GF-D8 (cell line): ENCODE measurements around the gene ATP6V0E1.

Source experiments
- DNase-seq: peaks from one replicate; lab custom pipeline; 2025; lab: John Stamatoyannopoulos, UW

Gene ATP6V0E1

DNA sequence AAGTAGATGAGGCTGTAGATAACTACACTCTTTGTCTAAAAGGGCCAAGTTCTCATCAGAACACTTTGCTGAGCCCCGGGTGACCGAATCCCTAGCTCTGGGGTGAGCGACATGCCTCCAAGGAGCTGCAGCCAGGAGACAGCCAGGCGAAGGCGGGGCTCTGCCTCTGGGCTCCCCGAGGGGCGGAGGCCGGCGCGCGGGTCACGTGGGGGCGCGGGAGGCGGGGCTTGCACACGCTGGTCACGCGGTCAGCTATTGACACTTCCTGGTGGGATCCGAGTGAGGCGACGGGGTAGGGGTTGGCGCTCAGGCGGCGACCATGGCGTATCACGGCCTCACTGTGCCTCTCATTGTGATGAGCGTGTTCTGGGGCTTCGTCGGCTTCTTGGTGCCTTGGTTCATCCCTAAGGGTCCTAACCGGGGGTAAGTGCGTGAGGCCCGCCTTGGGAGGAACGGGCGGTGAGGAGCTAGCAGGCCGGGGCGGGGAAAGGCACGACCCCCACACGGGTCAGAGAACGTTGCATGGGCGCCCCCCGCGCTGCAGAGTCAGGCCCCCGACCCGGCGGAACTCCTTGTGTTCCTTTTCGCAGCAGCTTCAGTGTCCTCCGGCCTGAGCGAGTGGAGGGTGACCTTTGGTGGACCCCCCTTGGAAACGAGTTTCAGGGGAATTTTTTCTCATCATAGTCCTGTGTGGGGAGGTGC is at the start of gene ATP6V0E1:
TSS of gene ATP6V0E1 (plus strand) at position 230 of the 702 bp plus-strand sequence. CDS start at position 320, 90 bp downstream.
- DNase-seq = peak; percentile 76

DNA sequence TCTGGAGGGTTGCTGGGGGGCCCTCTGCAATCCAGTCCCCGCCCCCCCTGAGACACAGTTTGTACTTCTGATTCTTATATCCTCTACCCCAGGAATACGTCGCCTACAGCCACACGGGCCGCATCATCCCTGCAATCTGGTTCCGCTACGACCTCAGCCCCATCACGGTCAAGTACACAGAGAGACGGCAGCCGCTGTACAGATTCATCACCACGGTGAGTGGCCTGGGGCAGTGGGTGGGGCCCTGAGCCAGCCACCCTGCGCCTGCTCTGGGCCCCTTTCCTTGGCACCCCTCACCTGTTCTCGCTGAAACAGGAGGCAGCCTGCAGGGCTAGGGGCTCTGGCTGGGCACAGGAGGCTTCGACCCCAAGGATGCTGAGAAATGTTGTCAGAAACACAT is 48.5 kb upstream of the ATP6V0E1 start:
- DNase-seq = no peak

DNA sequence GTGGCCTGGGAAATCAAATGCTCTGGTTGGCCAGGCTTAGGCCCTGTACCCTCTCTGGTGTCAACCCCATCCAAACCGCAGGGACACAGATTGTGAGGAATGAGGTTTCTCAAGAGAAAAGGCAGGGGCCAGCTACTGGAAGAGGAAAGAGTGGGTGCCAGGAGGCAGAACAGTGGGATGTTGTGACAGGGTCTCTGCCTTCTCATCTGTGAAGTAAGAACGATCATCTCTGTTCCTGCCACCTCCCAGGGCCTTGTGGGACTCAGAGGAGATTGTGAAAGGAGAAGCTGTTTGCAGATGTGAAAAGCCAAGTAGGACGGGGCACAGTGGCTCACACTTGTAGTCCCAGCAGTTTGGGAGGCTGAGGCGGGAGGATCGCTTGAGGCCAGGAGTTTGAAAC is 47.2 kb upstream of the ATP6V0E1 start:
- DNase-seq = no peak

DNA sequence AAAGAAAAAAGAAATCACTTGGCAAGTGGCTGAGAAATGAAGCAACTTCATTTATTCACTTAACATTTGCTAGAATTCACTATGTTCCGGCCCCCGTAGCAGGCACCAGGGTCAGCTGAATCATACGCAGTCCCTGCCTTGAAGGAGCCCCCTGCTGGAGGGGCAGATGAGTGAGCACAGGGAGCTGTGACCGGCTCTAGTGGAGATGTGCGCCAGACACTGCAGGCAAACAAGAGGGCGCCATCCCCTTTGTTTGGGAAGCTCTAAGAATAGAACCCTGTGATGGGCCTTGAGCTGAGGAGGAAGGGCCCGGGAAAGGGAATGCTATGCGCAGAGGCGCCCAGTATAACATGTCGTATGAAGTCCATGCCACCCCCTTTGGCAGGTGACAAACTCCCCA is 44.5 kb upstream of the ATP6V0E1 start:
- no peak for DNase-seq

DNA sequence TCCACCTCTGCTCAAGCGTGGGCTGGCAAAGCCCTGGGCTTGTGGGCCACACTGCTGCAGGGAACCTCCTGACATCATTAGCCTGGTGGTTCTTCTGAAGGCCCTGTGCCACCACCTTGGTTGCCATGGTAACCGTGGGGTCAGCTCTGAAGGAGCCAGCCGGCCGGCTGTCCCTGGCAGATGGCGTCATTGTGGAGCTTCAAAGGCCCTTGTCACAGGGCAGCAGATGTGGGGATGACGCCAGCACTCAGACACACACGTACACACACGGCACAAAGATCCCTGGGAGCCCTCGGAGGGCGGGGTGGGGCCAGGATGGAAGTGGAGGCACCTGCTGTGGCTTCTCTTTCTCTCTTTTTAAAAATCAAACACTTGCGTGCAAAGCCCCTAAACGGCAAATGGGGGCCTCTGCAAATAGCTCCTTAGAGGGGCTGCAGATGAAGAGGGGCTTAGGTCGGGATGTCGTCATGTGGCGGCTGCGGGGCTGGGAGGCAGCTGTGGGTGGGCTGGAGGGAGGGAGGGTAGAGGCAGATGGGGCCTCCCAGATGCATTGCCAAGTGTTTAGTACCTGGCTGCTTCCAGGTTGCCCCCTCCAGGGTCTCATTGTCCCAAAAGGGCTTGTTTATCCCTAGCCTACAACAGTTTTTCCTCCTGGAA is 43.8 kb upstream of the ATP6V0E1 start:
- no peak for DNase-seq

DNA sequence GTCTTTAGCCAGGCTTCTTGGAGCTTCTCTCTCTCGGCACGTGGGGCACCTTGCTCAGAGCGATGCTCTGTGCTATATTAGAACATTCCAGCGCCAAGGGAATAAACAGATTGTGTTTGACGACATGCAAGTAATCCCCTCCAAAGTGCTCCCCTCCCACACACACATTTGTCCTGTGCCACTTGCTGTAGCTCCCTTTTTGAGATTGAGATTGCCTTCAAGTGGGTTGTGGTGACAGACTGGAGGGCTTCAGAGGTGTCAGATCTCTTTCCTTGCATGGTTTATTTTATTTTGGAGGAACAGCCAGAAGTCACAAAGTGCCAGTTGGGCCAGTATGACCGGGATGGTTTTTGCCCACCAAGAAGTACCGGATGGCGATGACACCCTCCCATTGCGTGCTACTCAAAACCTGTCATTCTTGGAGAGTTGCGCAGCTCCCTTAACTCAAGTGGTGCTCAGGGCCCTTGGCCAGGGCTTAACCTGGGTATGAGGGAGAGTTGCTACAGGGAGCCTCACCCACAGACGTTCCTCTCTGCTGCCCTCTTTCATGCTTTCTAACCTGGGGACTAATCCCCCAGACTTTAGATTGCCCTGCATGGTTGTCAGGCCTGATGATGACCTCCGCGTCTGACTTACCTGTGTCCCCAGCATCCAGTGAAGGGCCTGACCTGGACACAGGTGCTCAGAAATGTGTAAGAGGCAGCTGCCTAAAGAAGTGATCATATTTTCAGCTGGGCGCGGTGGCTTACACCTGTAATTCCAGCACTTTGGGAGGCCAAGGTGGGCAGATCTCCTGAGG is 43.1 kb upstream of the ATP6V0E1 start:
- DNase-seq = no peak

DNA sequence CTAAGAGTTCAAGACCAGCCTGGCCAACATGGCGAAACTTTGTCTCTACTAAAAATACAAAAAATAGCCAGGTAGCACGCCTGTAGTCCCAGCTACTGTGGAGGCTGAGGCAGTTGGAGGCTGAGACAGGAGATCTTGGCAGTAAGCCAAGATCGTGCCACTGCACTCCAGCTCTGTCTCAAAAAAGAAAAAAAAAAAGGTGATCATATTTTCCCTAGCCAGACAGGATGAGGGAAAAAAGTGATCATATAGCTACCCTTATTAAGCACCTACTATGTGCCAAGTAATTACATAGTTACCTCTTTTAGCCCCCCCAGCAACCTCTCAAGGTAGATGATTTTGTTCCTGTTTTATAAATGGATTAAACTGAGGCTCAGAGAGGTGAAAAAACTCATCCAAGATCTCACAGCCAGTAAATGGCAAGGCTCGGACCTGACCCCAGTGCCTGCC is 42.5 kb upstream of the ATP6V0E1 start:
- DNase-seq = no peak

DNA sequence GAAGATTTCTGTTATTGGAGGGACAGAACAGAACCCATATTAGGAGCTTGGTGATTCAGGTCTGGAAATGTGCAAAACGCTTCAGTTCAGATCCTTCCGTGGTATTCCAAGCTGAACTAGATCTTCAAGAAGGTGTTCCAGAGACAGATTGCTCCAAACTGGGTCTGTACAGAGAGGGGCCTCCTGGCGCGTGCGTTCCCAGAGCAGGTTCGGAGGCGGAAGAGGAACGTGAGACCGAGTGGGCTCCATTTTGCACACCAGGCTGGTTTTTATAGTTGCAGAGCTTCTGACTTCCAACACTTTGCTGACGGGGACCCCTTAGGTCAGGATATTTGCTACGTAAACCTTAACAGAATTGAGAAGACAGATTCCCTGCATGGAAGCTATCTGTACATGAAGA is 41.0 kb upstream of the ATP6V0E1 start:
- no peak for DNase-seq

DNA sequence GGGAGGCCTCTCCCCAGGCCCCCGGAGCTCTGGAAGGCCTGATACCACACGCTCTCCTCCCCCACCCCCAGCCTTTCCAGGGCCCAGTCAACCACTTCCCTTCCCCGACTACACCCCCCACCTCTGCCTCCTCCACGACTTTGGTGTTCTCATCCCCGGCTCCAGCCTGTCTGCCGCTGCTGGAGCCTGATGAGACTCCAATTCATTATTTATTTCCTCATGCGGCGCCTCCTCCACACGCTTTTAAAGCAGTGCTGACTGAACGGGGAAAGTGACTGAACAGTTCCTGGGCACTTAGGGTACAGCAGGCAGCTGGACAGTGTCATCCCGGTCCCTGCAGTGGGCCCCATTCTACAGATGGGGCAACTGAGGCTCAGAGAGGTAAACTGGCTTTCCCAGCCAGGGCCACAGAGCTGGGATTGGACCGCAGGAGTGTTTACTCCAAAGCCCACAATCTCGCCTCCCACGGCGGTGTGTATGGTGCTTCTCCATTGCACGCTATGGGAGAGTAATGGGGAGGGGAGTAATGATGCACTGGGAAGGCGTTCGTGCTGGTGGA is 40.2 kb upstream of the ATP6V0E1 start:
- no peak for DNase-seq

DNA sequence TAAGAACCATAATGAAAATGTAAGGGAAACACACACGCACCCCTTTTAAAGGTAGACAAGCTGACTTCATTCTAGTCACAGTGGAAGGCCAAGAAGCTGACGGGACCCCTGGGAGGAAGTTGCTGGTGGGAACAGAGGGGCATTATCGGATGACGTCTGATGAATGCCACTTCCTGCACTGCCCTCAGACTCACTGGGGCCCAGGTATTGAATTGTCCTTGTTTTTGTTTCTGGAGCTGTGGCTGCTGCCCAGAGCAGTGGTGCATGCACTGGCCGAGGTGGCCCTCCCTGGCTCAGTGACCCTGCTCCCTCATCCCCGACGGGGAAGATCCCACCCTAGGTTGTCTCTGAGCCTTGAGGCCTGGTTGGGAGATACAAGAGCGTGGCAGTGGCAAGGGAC is 39.7 kb upstream of the ATP6V0E1 start:
- DNase-seq = no peak

DNA sequence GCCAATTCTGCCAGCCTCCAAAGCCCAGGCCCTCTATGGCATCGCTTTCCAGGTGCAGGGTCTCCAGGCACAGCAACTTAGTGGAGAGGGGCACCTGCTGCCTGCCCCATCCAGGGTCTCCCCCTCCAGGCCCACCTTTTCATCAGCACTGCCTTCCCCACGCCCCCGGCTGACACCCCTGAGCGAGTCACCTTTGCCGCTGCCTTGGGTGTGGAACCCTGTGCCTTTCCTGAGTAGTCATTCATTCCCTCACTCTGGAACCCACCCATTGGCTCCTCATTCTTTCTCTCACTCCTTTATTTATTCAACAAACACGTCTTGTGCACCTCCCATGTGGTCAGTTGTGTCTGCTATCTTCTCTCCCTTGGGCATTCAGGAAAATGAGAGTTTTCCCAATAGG is 38.8 kb upstream of the ATP6V0E1 start:
- DNase-seq = no peak

DNA sequence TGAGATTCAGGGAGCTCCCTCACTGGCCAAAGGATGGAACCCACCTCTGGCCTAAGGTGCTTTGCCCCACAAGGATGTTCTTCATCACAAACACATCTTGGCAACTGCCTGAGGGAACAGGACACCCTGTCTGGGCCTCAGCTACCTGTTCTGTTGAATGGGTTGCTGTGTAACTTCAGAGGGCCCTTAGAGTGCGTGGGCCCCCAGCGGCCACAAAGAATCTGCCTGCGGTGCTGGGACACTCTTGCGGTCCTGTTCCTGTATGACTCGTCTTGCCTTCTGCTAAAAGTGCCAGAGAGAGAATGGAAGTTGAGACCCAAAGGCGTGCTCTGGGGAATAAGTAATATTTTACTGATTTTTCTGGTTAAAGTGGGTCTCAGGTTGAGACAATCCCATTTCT is 38.4 kb upstream of the ATP6V0E1 start:
- no peak for DNase-seq

DNA sequence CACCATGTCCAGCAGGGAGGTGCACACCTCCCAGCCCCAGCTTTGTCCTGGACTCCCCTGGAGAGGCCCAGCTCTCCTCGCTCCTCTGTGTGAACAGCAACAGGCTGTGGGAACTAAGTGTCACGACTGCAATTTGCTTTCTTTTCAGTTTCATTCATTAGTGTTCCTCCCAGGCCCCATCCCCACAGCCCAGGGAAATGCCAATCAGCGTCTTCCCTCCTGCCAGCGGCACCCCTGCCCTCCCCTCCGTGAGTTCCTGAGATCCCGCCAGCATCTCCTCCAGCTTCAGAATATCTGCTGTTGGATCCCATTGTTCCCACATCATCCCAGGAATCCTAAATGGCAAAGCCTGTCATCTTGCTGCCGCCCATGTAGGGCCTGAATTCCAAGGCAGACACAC is 37.4 kb upstream of the ATP6V0E1 start:
- no peak for DNase-seq

DNA sequence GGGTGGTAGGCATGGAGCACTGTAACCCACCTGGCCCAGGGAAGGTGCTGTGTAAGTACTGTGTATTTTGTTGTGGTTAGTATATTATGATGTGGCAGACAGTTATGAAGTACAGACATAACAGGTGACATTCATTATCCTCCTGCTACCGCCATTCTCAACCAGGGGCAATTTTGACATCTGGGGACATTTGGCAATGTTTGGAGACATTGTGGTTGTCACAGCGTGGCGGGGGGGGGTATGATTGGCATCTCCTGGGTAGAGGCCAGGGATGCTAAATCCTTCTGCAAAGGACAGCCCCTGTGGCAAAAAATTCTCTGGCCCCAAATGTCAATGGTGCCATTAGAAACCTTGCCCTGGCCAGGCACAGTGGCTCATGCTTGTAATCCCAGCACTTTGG is 34.1 kb upstream of the ATP6V0E1 start:
- no peak for DNase-seq

DNA sequence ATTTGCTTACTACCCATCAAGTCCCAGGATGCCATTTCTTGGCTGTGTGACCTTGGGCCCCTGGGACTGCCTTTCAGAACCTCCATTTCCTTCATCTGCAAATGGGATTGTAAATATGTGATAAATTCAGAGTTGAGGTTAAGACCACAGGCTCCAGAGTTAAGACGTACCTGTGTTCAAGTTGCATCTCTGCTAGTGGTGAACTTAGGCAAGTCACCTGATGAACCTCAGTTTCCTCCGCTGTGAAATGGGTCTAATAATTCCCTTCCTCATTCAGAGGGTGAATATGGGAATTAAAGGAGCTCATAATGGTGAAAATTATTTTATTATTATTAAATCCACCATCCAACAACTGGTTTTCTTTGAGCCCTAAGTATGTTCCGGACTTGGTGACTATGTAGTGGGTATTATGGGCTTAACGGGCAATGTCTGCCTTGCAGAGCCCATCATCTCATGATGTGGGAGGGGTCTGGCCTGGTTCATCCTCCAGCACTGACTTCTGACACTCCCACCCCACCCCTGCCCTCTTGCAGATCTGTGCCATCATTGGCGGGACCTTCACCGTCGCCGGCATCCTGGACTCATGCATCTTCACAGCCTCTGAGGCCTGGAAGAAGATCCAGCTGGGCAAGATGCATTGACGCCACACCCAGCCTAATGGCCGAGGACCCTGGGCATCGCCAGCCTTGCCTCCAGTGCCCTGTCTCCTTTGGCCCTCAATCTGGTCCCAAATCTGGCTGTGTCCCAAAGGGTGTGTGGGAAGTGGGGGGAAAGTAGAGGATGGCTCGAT is 33.2 kb upstream of the ATP6V0E1 start:
- DNase-seq = no peak

DNA sequence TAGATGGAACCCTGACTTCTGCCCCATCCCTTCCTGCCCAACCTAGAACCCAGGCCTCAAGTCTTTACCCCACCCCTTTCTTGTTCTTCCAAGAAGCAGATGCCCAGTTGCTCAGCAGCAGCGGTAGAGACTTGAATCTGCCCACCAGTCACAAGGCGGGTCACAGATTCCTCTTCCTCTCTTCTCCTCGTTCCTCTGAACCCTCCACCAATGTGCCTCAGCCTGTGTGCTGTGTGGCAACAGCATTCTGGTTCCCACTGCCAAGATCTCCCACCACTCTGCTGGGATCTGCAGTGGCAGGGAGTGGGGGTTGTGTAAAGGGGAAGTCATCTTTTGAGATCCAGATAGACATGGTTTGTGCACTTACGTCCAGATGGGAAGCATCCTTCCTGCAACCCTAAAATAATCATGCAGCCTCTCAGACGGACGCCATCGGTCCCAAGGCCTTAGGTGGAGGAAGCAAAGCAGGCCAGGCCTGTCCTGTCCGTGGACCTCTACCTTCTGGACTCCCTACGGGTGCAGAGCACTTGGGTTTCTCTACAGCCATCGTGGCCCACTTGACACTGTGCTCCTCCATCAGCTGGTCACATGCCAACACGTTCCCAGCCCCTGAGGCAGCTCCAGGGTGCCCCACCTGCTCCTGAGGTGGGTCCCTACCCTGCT is 32.1 kb upstream of the ATP6V0E1 start:
- no peak for DNase-seq

DNA sequence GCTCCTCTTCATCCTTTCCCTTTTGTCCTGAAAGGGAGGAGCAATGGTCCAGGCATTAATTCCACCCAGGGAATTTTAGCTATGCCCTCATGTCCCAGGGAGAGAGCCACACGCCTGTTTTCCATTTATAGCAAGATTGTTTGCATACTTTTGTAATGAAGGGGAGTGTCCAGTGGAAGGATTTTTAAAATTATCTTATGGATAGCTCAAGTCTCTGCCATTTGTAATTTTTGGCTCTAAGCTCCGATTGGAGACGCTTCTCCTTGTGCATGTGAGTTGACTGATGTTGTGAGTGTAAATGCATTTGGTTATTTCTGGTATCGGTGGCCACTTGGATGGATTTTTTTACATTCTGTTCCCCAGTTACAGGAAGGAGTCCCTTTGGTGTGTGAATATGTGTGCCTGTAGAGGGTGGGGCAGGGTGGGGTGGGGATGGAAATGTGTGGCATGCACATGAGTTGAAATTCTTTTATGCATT is 31.5 kb upstream of the ATP6V0E1 start:
- DNase-seq = no peak

DNA sequence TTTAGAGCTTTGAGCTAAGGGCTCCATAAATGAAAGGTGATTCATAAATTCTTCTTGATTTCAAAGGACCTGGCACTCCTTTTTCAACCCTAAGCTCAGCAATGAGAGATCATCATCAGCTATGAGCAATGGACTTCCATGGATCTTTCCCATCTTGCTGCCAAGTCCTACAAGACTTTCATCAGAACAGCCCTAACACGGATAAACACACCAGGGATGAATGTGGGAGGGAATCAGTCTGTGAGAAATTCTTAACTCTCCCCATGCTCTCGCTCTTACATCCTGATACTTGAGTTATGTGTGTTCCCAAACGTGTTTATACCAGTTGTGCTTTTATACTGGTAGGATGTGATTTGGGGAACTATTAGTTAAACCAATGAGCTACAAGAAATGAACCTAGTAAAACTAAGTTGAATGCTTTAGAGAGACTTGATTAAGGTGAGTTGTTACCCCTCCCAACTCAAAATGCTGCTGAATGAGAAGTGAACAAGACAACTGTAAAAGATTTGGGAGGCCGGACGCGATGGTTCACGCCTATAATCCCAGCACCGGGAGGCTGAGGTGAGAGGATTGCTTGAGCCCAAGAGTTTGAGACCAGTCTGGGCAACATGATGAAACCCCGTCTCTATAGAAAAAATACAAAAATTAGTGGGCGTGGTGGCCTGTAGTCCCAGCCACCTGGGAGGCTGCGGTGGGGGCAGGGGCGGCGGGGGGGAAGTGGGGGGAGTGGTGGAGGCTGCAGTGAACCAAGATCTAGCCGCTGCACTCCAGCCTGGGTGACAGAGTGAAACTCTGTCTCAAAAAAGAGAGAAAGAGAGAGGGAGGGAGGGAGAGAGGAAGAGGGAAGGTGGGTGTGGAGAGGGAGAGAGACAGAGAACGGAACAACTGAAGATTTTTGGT is 29.5 kb upstream of the ATP6V0E1 start:
- no peak for DNase-seq

DNA sequence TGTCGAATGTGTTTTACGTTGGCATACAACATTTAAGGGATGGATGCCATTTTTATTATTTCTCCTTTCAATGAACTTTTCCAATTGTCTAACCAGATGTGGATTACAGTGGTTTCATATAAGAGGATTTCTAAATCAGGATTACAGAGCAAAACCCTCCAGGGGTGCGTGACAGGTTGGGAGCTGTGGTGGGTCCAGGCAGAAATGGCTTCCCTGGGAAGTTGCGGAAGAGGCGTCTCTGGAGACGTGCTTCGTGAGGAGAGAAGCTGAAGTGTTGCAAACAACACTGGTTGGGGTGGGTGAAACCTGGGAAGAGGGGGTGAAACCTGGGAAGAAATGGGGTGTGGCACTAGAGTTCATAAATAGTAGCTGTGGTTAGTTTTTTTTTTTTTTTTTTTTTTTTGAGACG is 28.8 kb upstream of the ATP6V0E1 start:
- no peak for DNase-seq

DNA sequence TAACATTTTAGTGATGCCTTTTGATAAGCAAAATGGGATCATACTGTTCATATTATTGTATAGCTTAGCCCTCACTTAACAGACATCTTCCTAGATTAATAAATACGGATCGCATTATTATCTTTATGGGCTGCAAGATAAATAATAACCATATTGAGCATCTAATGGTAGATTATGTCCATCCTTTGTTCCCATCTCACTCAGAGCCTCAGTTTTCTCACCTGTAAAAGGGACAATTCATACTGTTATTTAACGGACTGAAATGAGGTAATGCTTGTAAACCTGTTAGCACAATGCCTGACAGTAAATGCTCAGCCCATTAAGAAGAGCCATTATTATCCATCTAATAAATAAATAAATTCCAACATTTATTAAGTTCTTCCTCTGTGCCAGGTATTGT is 27.3 kb upstream of the ATP6V0E1 start:
- DNase-seq = no peak
